Left renal pelvis (tissue), 4 donors: Measurements from ENCODE around the gene UCHL5. TPM values are rescaled to one million over a fixed set of nuclear protein-coding genes. Genes with fewer than 3 reads are reported as not detected.

Experiments
- DNase-seq, 4 donors: peaks; one replicate each; pipeline ENCODE4 v3.0.0-alpha.2; 2013; ENCODE audit warnings: low read depth in 4 of 4, low spot score in 3 of 4
- polyA plus RNA-seq, 4 donors: library from polyadenylated mRNA; unstranded; fragments of 120-200 nt; gene quantifications; one replicate each; pipeline ENCODE4 v1.2.1, GENCODE V29; 2013; ENCODE audit not compliant: insufficient read length in 4 of 4

UCHL5 gene
- polyA plus RNA-seq, 4 donors, result 36.6 to 57.1 (median 44.2) TPM

DNA sequence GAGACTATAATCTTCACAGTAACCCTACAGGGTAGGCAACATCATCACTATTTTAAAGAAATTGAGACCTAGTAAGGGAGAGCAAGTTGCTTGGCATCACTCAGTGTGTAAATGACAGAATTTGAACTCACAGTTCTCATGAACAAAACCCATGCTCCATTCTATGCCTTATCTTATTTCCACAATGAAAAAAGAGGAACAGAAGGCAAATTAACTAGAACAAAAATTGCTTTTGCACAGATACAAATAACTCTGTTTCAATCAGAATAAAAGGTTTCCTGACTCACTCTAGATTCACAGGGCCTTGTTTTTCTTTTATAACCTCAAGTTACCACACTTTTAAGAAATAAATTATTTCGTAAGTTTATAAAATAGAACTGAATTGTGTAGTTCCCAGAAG is 90.1 kb downstream of the UCHL5 start:
- no peak for DNase-seq

DNA sequence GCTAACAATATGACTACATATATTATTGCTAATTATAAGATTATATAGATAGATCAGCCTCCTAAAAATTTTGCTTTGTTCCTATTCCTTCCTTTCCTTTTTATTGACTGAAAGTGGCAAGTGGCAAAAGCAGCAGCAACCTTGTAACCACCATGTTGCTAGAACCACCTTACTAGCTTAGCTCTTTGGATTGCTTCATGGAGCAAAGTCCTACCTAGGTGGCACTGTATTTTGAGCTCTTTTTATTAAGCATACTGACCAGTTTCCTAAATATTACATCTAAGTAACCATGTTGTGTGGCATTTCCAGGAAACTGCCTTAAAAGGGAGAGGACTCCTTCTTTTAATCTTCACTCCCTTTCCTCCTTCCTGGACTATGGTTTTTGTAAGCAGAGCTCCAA is 90.8 kb downstream of the UCHL5 start:
- DNase-seq, result no peak

DNA sequence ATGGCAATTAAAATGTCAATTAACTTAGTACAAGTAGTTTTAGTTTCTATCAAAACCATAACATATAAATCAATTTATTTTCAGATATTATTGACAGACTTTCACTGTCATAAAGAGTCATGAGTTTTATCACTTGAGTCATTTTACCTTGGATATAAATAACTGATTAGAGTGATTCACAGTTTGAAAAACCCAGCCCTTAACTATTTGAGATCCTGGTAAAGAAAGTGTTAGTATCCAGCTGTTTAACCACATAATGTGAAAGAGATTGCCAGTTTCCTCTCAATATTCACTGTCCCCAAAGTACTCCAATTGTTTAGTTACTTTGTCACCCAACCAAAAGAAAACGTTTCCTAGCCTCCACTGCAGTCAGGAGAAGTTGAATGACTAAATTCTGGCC is 91.3 kb downstream of the UCHL5 start:
- DNase-seq, result no peak

DNA sequence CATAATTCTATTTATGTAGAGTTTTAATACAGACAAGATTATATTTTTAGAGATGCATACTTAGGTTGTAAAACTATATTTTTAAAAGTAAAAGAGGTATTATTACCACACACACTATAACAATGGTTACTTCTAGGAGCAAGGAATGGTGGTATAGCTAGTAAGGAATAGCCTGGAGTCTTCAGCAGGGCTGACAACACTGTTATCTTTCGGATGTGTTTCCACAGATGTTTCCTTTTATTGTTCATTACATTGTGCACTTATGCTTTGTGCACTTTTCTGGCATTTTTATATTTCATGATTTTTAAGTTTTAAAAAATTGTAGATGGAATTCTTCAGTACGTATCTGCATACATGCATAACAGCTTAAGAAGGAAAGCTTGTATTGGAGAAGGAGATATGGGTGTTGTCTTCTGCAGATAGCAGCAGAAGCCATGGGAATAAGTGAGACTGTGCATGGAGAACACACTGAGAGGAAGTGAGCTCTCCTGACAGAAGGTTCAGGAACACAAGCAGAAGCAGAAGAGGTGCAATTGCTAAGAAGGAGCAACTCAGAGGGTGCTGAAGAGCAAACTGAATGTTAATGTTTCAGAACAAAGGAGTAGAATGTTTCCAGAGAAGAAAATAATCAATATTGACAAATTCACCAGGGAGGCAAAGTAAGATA is 91.8 kb downstream of the UCHL5 start:
- DNase-seq, result no peak

DNA sequence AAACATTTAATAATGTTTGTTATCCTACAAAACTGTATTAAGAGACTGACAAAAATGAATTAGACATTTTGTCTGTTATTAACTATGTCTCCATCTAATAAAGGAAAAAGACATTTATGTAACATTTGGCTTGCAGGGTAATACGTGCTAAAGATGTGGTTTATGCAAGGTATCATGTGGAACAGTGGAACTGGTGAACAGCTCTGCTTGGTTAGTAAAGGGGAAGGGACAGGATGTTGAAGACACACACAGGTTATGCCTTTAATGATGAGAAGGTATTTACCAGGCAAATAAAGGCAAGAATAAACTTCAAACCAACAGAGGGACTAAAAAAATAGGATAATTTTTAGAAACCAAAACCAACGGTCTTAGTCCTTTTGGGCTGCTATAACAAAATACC is 93.1 kb downstream of the UCHL5 start:
- no peak for DNase-seq

DNA sequence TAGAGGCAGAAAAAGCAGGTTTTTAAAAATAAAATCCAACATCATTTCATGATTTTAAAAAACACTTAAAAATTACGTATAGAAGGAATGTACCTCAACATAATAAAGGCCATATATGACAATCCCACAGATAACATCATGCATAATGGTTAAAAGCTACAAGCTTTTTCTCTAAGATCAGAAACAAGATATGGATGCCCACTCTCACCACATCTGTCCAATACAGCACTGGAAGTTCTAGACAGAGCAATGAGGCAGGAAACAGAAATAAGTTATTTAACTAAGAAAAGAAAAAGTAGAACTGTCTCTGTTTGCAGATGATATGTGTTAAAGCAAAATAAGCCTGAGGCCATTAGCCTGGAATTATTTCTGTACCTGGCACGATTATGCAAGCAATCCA is 96.3 kb downstream of the UCHL5 start:
- DNase-seq, result no peak

Other genes with a start within 250 kb of the UCHL5 start
- gene RO60, start 252 bp upstream of the UCHL5 start, polyA plus RNA-seq, result 10 to 100 TPM; 34.2 to 46.2 (median 44.7) TPM
- gene GLRX2, start 46.1 kb upstream of the UCHL5 start, polyA plus RNA-seq, result 10 to 100 TPM in 3 of 4 donors, 1 to 10 TPM in 1; 9.7 to 16.6 (median 13.3) TPM
- gene CDC73, start 62.7 kb upstream of the UCHL5 start, polyA plus RNA-seq, result 10 to 100 TPM; 42.0 to 55.2 (median 46.1) TPM
- 10 to 100 TPM; 11.8 to 24.8 (median 14.9) TPM for gene B3GALT2, start 127.3 kb upstream of the UCHL5 start, polyA plus RNA-seq